HepG2 (cell line): ENCODE results near the gene RAB11FIP2. TPM values are rescaled to one million over a fixed set of nuclear protein-coding genes. Genes with fewer than 3 reads are reported as not detected.

Source experiments
- ATAC-seq: fragments of 200-7000 bp; cut with Tn5 transposase; 3 replicates; pipeline ENCODE4 v1.9.1; 2020; ENCODE audit warnings: mild to moderate bottlenecking, moderate library complexity
- BruUV-seq: library from RNA; stranded (reverse); fragments of 400-500 nt; replicated peaks from 2 replicates; lab custom pipeline; 2021; lab: Mats Ljungman, UMichigan
- CTCF ChIA-PET: fragments of 300-600 bp; formaldehyde crosslinking; extraction: SDS; loops from one replicate; lab custom pipeline; 2021; ENCODE audit warnings: low total read pairs, inconsistent platforms, low intra/inter-chr PET ratio; lab: Yijun Ruan, JAX
- POLR2A ChIA-PET: fragments of 350-600 bp; sonication (Branson Sonifier 250); formaldehyde crosslinking; loops from one replicate; lab custom pipeline; 2020; ENCODE audit warnings: antibody characterized with exemption, inconsistent platforms; lab: Yijun Ruan, JAX
- DNase-seq: peaks from one replicate; pipeline ENCODE4 v3.0.0-alpha.2; 2015; ENCODE audit warnings: low spot score
- FAIRE-seq: peaks from 3 replicates; lab custom pipeline; 2011; peaks lifted over from hg19 to GRCh38; lab: Jason Lieb, UNC
- H2AFZ ChIP-seq: one replicate; pipeline ENCODE4 v1.6.1; 2011; ENCODE audit warnings: low read length, inconsistent platforms
- H3K27ac ChIP-seq: fragments of 300-600 bp; 3 replicates; pipeline ENCODE4 v1.8.0; 2011; ENCODE audit warnings: mixed run types, mild to moderate bottlenecking, mixed read lengths, low read length, inconsistent platforms; ENCODE audit not compliant: insufficient read depth; ENCODE audit errors: extremely low read length
- H3K27me3 ChIP-seq, 2 experiments: fragments of 200-600 bp in 1 of 2; 2 replicates in 1 of 2; 3 replicates in 1 of 2; pipeline versions ENCODE4 v1.6.0 to v1.8.0; 2011; ENCODE audit warnings: low read length in 2 of 2, mild to moderate bottlenecking in 2 of 2, moderate library complexity in 2 of 2, inconsistent platforms in 1 of 2; ENCODE audit not compliant: insufficient read depth in 2 of 2, control insufficient read depth in 1 of 2
- H3K36me3 ChIP-seq, 2 experiments: fragments of 200-600 bp in 1 of 2; replicated peaks in 1 of 2; 2 replicates in 1 of 2; 3 replicates in 1 of 2; pipeline versions ENCODE4 v1.5.1 to v1.8.0; 2011; ENCODE audit warnings: low read length in 2 of 2, inconsistent platforms in 1 of 2; ENCODE audit not compliant: insufficient read depth in 2 of 2, control insufficient read depth in 1 of 2
- H3K4me1 ChIP-seq: 2 replicates; pipeline ENCODE4 v1.5.1; 2012; ENCODE audit warnings: low read length, inconsistent platforms; ENCODE audit not compliant: insufficient read depth
- H3K4me2 ChIP-seq: 2 replicates; pipeline ENCODE4 v1.6.0; 2011; ENCODE audit warnings: low read depth, low read length, inconsistent platforms
- H3K4me3 ChIP-seq, 3 experiments: fragments of 200-600 bp in 1 of 3; sonication (generic), shearing (Covaris generic) in 1 of 3; replicated peaks in 1 of 3; 2 replicates each; pipeline ENCODE4 v1.5.1; 2011 to 2016; ENCODE audit warnings: low read length in 3 of 3, inconsistent platforms in 2 of 3, low read depth in 2 of 3, mild to moderate bottlenecking in 2 of 3, control low read depth in 1 of 3, mixed read lengths in 1 of 3; ENCODE audit not compliant: insufficient read depth in 1 of 3
- H3K79me2 ChIP-seq: one replicate; pipeline ENCODE4 v1.6.1; 2011; ENCODE audit warnings: low read length, inconsistent platforms; ENCODE audit not compliant: insufficient read depth
- H3K9ac ChIP-seq: 2 replicates; pipeline ENCODE4 v1.6.0; 2011; ENCODE audit warnings: mild to moderate bottlenecking, low read depth, low read length, inconsistent platforms; ENCODE audit not compliant: insufficient read depth
- H3K9me3 ChIP-seq: 2 replicates; pipeline ENCODE4 v1.5.1; 2012; ENCODE audit warnings: mild to moderate bottlenecking, low read length
- H4K20me1 ChIP-seq: 2 replicates; pipeline ENCODE4 v1.6.0; 2011; ENCODE audit warnings: inconsistent platforms, mild to moderate bottlenecking, low read length, moderate library complexity; ENCODE audit not compliant: insufficient read depth
- KLF15 ChIP-seq: sonication (generic); formaldehyde crosslinking; IDR thresholded peaks from 2 replicates; pipeline ENCODE4 v1.8.1; 2023; ENCODE audit warnings: borderline replicate concordance, mild to moderate bottlenecking, inconsistent platforms, missing genetic modification reagents, mixed read lengths
- KLF6 ChIP-seq: IDR thresholded peaks from 2 replicates; pipeline ENCODE4 v1.8.0; 2016; ENCODE audit warnings: missing biosample characterization, missing genetic modification reagents
- SRY ChIP-seq: sonication (generic); formaldehyde crosslinking; IDR thresholded peaks from 2 replicates; pipeline ENCODE4 v1.8.0; 2022; ENCODE audit warnings: mild to moderate bottlenecking, missing genetic modification reagents
- ZNF3 ChIP-seq: IDR thresholded peaks from 2 replicates; pipeline ENCODE4 v1.7.0; 2017; ENCODE audit warnings: inconsistent platforms
- ZNF678 ChIP-seq: sonication (generic); formaldehyde crosslinking; IDR thresholded peaks from 2 replicates; pipeline ENCODE4 v1.4.0; 2020; ENCODE audit warnings: mild to moderate bottlenecking, missing genetic modification reagents
- ZNF776 ChIP-seq: sonication (generic); formaldehyde crosslinking; IDR thresholded peaks from 2 replicates; pipeline ENCODE4 v1.4.0; 2020; ENCODE audit warnings: mild to moderate bottlenecking, missing genetic modification reagents
- WGBS: methylation state at CpG from one replicate; pipeline ENCODE4 v1.1.6; 2017; ENCODE audit warnings: low lambda C conversion rate; 5-methylcytosine and 5-hydroxymethylcytosine counted together
- in situ Hi-C: cut with HindIII; loops from 2 replicates; pipeline ENCODE4 v1.10.0; 2017; ENCODE audit warnings: low pct_unique_long_range_greater_than_20kb; ENCODE audit not compliant: extremely low pct_ligation_motif_present
- intact Hi-C: fragments of 100-400 bp; cut with micrococcal nuclease; formaldehyde crosslinking; loops from one replicate; pipeline ENCODE4 v1.10.0; 2022; ENCODE audit not compliant: unreplicated experiment
- polyA plus RNA-seq, 8 experiments: library from polyadenylated mRNA; depleted of rRNA in 3 of 8; stranded (reverse) in 7 of 8; unstranded in 1 of 8; fragments of >200 nt; fragmentation: Illumina TruSeq in 4 of 8; extraction: Trizol in 4 of 8; gene quantifications; 2 replicates each; pipeline versions ENCODE4 v1.2.1 to v1.2.3, GENCODE V29; 2011 to 2016; ENCODE audit warnings: low read depth in 4 of 8, missing spikeins in 1 of 8, mixed read lengths in 1 of 8; ENCODE audit not compliant: insufficient read depth in 1 of 8
- total RNA-seq, 5 experiments: library from RNA; depleted of rRNA; stranded (reverse); fragments of >200 nt; fragmentation: Illumina TruSeq; extraction: Trizol; gene quantifications; 2 replicates each; pipeline ENCODE4 v1.2.3, GENCODE V29; 2016; ENCODE audit warnings: low read depth in 1 of 5
- TF ChIP-seq, protein P1 (sequence below): sonication (generic); formaldehyde crosslinking; IDR thresholded peaks from 2 replicates; pipeline ENCODE4 v1.8.0; 2022; ENCODE audit warnings: low read depth, missing genetic modification reagents
- TF ChIP-seq, protein P2 (sequence below): sonication (generic); formaldehyde crosslinking; IDR thresholded peaks from 2 replicates; pipeline ENCODE4 v1.5.0; 2020; ENCODE audit warnings: missing genetic modification reagents
- TF ChIP-seq, protein P3 (sequence below): IDR thresholded peaks from 2 replicates; pipeline ENCODE4 v1.6.1; 2018; ENCODE audit warnings: missing genetic modification reagents

Gene RAB11FIP2
- total and polyA plus RNA-seq, 2 of the 13 experiments (the other 11 are each of a cell fraction or from before 2014, with no cell fraction given), result 4.7 to 13.0 TPM

DNA sequence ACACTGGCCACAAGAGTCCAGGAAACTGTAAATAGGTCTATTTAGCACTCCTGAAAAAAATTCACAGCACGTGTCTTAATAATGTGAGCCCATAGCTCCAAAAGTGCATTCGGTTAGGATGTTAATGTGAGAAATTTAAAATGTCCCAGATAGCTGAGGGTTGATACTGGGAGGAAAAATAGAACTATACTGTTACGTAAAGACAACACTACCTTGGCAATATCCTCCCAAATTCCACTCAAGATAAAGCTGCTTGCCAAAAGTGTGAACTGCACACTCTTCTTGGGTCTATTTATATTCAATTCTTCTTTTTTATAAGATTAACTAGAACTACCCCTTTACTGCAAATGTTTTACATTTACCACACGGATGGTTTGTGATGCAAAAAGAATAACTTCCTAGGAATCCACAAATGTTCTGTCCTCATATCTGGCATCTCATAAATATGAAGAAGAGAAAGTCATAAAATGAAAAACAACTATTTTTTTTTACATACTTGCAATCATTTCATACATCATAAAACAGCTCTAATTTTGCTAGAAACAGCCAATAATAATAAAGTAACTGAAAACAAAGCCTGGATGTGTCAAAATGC, 10.4 kb downstream of the RAB11FIP2 start:
- H3K9ac ChIP-seq, result no peak overlapping the region
- no peak for DNase-seq
- no peaks in the 10 kb centered on the region for H3K79me2 ChIP-seq
- CTCF ChIA-PET, result no interaction called here
- no TSS peak for BruUV-seq
- H3K27ac ChIP-seq, result no peak overlapping the region
- H3K4me3 ChIP-seq, result no peak overlapping the region
- no peaks in the 10 kb centered on the region for H3K9me3 ChIP-seq
- no peak overlapping the region for H3K4me2 ChIP-seq
- no peak for ATAC-seq
- H3K36me3 ChIP-seq, result peaks cover 0 to 4% of the 10 kb centered on the region in 2 experiments; a peak in 2 of 5 replicates
- H3K27me3 ChIP-seq, result no peaks in the 10 kb centered on the region
- POLR2A ChIA-PET, result no interaction called here
- FAIRE-seq, result no peak
- no peak overlapping the region for H2AFZ ChIP-seq
- intact Hi-C loops, result no loop called here
- TF ChIP-seq ZNF678 (CRISPR knock-in tag), result no peak
- TF ChIP-seq, protein P1, sequence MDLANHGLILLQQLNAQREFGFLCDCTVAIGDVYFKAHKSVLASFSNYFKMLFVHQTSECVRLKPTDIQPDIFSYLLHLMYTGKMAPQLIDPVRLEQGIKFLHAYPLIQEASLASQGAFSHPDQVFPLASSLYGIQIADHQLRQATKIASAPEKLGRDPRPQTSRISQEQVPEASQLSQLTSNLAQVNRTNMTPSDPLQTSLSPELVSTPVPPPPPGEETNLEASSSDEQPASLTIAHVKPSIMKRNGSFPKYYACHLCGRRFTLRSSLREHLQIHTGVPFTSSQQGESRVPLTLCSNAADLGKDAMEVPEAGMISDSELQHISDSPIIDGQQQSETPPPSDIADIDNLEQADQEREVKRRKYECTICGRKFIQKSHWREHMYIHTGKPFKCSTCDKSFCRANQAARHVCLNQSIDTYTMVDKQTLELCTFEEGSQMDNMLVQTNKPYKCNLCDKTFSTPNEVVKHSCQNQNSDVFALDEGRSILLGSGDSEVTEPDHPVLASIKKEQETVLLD (CRISPR knock-in tag), result no peak
- TF ChIP-seq SRY (CRISPR knock-in tag), result no peak
- TF ChIP-seq, protein P2, sequence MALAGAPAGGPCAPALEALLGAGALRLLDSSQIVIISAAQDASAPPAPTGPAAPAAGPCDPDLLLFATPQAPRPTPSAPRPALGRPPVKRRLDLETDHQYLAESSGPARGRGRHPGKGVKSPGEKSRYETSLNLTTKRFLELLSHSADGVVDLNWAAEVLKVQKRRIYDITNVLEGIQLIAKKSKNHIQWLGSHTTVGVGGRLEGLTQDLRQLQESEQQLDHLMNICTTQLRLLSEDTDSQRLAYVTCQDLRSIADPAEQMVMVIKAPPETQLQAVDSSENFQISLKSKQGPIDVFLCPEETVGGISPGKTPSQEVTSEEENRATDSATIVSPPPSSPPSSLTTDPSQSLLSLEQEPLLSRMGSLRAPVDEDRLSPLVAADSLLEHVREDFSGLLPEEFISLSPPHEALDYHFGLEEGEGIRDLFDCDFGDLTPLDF, result no peak
- no peak for TF ChIP-seq ZNF3
- TF ChIP-seq, protein P3, sequence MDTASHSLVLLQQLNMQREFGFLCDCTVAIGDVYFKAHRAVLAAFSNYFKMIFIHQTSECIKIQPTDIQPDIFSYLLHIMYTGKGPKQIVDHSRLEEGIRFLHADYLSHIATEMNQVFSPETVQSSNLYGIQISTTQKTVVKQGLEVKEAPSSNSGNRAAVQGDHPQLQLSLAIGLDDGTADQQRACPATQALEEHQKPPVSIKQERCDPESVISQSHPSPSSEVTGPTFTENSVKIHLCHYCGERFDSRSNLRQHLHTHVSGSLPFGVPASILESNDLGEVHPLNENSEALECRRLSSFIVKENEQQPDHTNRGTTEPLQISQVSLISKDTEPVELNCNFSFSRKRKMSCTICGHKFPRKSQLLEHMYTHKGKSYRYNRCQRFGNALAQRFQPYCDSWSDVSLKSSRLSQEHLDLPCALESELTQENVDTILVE (CRISPR knock-in tag), result no peak
- no peak for TF ChIP-seq KLF6 (CRISPR knock-in tag)
- TF ChIP-seq ZNF776, result no peak
- no peak for TF ChIP-seq KLF15 (CRISPR knock-in tag)
- WGBS, result 93% methylated on average over 4 of the region's 4 CpGs
- in situ Hi-C loops, result no loop called here
- no peaks in the 10 kb centered on the region for H4K20me1 ChIP-seq
- H3K4me1 ChIP-seq, result no peaks in the 10 kb centered on the region
